WTC11 (cell line): ENCODE measurements around the gene SPACA7. TPM values are rescaled to one million over a fixed set of nuclear protein-coding genes. Genes with fewer than 3 reads are reported as not detected.

ENCODE experiments used
- ATAC-seq: fragments of 200-7000 bp; cut with Tn5 transposase; 2 replicates; pipeline ENCODE4 v1.10.0; 2021; ENCODE audit warnings: mild to moderate bottlenecking, moderate library complexity
- CTCF ChIA-PET: fragments of 300-600 bp; sonication (Branson Sonifier 250); formaldehyde crosslinking; loops from one replicate; lab custom pipeline; 2021; ENCODE audit warnings: antibody characterized with exemption; lab: Charles Lee
- POLR2A ChIA-PET: fragments of 350-600 bp; sonication (Branson Sonifier 250); formaldehyde crosslinking; loops from one replicate; lab custom pipeline; 2021; ENCODE audit warnings: antibody characterized with exemption; lab: Charles Lee
- DNase-seq: peaks from one replicate; pipeline ENCODE4 v3.0.0; 2021; ENCODE audit warnings: low spot score
- H3K27ac Mint-ChIP-seq: 2 replicates; pipeline ENCODE4 v1.8.0; 2021; ENCODE audit warnings: mixed read lengths
- H3K27me3 Mint-ChIP-seq: 2 replicates; pipeline ENCODE4 v1.8.0; 2021; ENCODE audit warnings: low read depth, mild to moderate bottlenecking, moderate library complexity, mixed read lengths
- H3K36me3 Mint-ChIP-seq: 2 replicates; pipeline ENCODE4 v1.8.0; 2021; ENCODE audit warnings: mixed read lengths
- H3K4me1 Mint-ChIP-seq: 2 replicates; pipeline ENCODE4 v1.8.0; 2022; ENCODE audit warnings: mixed read lengths
- H3K4me3 Mint-ChIP-seq: 2 replicates; pipeline ENCODE4 v1.8.0; 2021; ENCODE audit warnings: mild to moderate bottlenecking, moderate library complexity, mixed read lengths
- H3K9me3 Mint-ChIP-seq: 2 replicates; pipeline ENCODE4 v1.8.0; 2021; ENCODE audit warnings: mixed read lengths
- ELF4 ChIP-seq: sonication (generic); formaldehyde crosslinking; IDR thresholded peaks from 2 replicates; pipeline ENCODE4 v1.8.1; 2022; ENCODE audit warnings: low read depth, mild to moderate bottlenecking, moderate library complexity, missing genetic modification reagents
- GTF2I ChIP-seq: fragments of 250-450 bp; sonication (Bioruptor Pico); conservative IDR thresholded peaks from 2 replicates; pipeline ENCODE4 v1.4.0; 2021; ENCODE audit warnings: mild to moderate bottlenecking
- MYBL2 ChIP-seq: sonication (generic); formaldehyde crosslinking; IDR thresholded peaks from 2 replicates; pipeline ENCODE4 v1.8.1; 2023; ENCODE audit warnings: mild to moderate bottlenecking, moderate library complexity, missing genetic modification reagents
- NFYB ChIP-seq: sonication (generic); formaldehyde crosslinking; conservative IDR thresholded peaks from 2 replicates; pipeline ENCODE4 v1.8.0; 2022; ENCODE audit warnings: low read depth, missing genetic modification reagents
- ZBTB21 ChIP-seq: sonication (generic); formaldehyde crosslinking; IDR thresholded peaks from 2 replicates; pipeline ENCODE4 v1.8.1; 2023; ENCODE audit warnings: mild to moderate bottlenecking, missing genetic modification reagents, borderline replicate concordance
- ZNF416 ChIP-seq: fragments of 250-450 bp; sonication (Bioruptor Pico); IDR thresholded peaks from 2 replicates; pipeline ENCODE4 v1.9.0; 2021; ENCODE audit warnings: mild to moderate bottlenecking, inconsistent platforms
- total RNA-seq: library from RNA; stranded (reverse); gene quantifications from 3 replicates; pipeline ENCODE4 v1.2.3, GENCODE V29; 2021
- TF ChIP-seq, protein P1 (sequence below): sonication (generic); formaldehyde crosslinking; IDR thresholded peaks from 2 replicates; pipeline ENCODE4 v1.8.0; 2022; ENCODE audit warnings: mild to moderate bottlenecking, missing genetic modification reagents
- TF ChIP-seq, protein P2 (sequence below): sonication (generic); formaldehyde crosslinking; IDR thresholded peaks from 2 replicates; pipeline ENCODE4 v1.8.1; 2023; ENCODE audit warnings: mild to moderate bottlenecking, missing genetic modification reagents, moderate library complexity
- TF ChIP-seq, protein P3 (sequence below): fragments of 250-450 bp; sonication (Bioruptor Pico); IDR thresholded peaks from 2 replicates; pipeline ENCODE4 v1.9.0; 2021; ENCODE audit warnings: mild to moderate bottlenecking, borderline replicate concordance
- TF ChIP-seq, protein P4 (sequence below): sonication (generic); formaldehyde crosslinking; IDR thresholded peaks from 2 replicates; pipeline ENCODE4 v1.8.1; 2022; ENCODE audit warnings: missing genetic modification reagents, borderline replicate concordance
- TF ChIP-seq, protein P5 (sequence below): sonication (generic); formaldehyde crosslinking; IDR thresholded peaks from 2 replicates; pipeline ENCODE4 v1.8.1; 2023; ENCODE audit warnings: mild to moderate bottlenecking, missing genetic modification reagents, borderline replicate concordance

Gene SPACA7
- total RNA-seq, 1 experiment from 2014 or later, result not detected

DNA sequence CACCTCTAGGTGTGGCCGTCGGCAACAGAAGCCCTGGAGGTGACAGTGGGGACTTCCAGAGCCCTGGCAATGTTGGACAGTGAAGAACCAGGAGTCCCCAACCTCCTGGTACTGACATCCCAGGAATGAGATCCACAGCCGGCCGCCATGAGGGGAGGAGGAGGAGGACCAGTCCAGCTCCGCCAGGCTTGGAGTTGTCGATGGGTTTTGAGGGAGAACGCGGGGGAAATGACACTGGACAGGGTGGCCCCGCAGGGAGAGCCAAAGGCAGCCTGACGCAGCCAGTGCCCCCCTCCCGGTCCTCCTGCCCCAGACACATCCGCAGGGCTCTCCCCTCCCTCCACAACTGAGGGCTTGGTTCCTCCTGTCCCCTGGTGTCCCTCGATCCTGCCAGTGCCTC is 57.9 kb downstream of the SPACA7 start:
- ATAC-seq (no peak), DNase-seq (no peak)
- CTCF ChIA-PET, result no interaction called here
- no peak overlapping the region for H3K4me3 Mint-ChIP-seq
- H3K27me3 Mint-ChIP-seq, result peaks cover 13% of the 10 kb centered on the region
- H3K36me3 Mint-ChIP-seq, result peaks cover 22% of the 10 kb centered on the region
- no peak overlapping the region for H3K27ac Mint-ChIP-seq
- no peak for TF ChIP-seq MYBL2 (CRISPR knock-in tag)
- TF ChIP-seq, protein P1, sequence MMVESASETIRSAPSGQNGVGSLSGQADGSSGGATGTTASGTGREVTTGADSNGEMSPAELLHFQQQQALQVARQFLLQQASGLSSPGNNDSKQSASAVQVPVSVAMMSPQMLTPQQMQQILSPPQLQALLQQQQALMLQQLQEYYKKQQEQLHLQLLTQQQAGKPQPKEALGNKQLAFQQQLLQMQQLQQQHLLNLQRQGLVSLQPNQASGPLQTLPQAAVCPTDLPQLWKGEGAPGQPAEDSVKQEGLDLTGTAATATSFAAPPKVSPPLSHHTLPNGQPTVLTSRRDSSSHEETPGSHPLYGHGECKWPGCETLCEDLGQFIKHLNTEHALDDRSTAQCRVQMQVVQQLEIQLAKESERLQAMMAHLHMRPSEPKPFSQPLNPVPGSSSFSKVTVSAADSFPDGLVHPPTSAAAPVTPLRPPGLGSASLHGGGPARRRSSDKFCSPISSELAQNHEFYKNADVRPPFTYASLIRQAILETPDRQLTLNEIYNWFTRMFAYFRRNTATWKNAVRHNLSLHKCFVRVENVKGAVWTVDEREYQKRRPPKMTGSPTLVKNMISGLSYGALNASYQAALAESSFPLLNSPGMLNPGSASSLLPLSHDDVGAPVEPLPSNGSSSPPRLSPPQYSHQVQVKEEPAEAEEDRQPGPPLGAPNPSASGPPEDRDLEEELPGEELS (CRISPR knock-in tag), result no peak
- H3K9me3 Mint-ChIP-seq, result peaks cover 49% of the 10 kb centered on the region
- H3K4me1 Mint-ChIP-seq, result no peaks in the 10 kb centered on the region
- POLR2A ChIA-PET, result no interaction called here

DNA sequence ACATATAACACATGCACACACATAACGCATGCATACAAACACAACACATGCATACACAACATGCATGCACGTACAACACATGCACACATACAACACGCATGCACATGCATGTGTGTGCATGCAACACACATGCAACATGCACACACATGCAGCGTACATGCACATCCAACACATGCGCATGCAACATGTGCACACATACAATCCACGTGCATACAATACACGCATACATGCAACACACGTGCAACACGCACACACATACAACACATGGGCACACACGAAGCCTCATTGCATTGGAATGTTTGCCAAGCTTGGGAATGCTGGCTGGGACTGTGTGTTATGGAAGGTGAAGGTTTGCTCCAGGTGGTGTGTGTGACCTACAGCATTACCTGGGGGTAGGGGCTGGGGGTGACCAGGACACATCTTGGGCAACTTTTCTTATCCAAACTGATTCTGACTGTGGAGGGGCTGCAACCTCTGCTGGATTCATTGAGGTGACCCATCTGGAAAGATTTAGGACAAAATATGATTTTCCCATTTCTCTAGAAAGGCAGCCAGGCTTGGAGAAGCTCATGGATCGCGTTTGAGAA is 58.9 kb downstream of the SPACA7 start:
- CTCF ChIA-PET, result no interaction called here
- DNase-seq, result no peak

DNA sequence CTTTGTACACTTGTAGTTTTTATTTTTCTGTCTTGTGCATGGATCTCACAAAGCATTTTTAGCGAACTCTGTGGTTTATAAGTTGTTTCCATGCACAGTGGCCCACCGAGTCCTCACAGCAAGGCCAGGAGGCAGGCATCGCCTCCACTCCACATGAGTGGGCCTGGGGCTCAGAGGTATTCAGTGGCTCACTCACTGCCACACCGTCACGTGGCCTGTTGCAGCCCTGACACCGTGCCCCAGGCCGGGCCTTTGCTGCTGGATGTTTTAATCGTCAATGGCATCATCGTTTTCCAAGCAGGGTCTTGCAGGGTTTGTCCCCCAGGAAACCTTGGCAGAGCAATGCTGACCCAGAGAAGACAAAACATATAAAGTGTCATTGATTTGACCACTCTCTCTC is 59.8 kb downstream of the SPACA7 start:
- H3K27ac Mint-ChIP-seq, result no peak overlapping the region
- ChIA-PET CTCF (no interaction called here), POLR2A (no interaction called here)
- H3K36me3 Mint-ChIP-seq, result peaks cover 9% of the 10 kb centered on the region
- H3K4me3 Mint-ChIP-seq, result no peak overlapping the region
- H3K27me3 Mint-ChIP-seq, result peaks cover 16% of the 10 kb centered on the region
- H3K9me3 Mint-ChIP-seq, result peaks cover 40% of the 10 kb centered on the region
- no peak for ATAC-seq
- DNase-seq, result no peak
- no peaks in the 10 kb centered on the region for H3K4me1 Mint-ChIP-seq
- no peak for TF ChIP-seq NFYB
- TF ChIP-seq, protein P2, sequence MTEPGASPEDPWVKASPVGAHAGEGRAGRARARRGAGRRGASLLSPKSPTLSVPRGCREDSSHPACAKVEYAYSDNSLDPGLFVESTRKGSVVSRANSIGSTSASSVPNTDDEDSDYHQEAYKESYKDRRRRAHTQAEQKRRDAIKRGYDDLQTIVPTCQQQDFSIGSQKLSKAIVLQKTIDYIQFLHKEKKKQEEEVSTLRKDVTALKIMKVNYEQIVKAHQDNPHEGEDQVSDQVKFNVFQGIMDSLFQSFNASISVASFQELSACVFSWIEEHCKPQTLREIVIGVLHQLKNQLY (CRISPR knock-in tag), result no peak
- no peak for TF ChIP-seq ELF4 (CRISPR knock-in tag)
- TF ChIP-seq, protein P3, sequence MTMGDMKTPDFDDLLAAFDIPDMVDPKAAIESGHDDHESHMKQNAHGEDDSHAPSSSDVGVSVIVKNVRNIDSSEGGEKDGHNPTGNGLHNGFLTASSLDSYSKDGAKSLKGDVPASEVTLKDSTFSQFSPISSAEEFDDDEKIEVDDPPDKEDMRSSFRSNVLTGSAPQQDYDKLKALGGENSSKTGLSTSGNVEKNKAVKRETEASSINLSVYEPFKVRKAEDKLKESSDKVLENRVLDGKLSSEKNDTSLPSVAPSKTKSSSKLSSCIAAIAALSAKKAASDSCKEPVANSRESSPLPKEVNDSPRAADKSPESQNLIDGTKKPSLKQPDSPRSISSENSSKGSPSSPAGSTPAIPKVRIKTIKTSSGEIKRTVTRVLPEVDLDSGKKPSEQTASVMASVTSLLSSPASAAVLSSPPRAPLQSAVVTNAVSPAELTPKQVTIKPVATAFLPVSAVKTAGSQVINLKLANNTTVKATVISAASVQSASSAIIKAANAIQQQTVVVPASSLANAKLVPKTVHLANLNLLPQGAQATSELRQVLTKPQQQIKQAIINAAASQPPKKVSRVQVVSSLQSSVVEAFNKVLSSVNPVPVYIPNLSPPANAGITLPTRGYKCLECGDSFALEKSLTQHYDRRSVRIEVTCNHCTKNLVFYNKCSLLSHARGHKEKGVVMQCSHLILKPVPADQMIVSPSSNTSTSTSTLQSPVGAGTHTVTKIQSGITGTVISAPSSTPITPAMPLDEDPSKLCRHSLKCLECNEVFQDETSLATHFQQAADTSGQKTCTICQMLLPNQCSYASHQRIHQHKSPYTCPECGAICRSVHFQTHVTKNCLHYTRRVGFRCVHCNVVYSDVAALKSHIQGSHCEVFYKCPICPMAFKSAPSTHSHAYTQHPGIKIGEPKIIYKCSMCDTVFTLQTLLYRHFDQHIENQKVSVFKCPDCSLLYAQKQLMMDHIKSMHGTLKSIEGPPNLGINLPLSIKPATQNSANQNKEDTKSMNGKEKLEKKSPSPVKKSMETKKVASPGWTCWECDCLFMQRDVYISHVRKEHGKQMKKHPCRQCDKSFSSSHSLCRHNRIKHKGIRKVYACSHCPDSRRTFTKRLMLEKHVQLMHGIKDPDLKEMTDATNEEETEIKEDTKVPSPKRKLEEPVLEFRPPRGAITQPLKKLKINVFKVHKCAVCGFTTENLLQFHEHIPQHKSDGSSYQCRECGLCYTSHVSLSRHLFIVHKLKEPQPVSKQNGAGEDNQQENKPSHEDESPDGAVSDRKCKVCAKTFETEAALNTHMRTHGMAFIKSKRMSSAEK (CRISPR knock-in tag), result no peak
- TF ChIP-seq, protein P4, sequence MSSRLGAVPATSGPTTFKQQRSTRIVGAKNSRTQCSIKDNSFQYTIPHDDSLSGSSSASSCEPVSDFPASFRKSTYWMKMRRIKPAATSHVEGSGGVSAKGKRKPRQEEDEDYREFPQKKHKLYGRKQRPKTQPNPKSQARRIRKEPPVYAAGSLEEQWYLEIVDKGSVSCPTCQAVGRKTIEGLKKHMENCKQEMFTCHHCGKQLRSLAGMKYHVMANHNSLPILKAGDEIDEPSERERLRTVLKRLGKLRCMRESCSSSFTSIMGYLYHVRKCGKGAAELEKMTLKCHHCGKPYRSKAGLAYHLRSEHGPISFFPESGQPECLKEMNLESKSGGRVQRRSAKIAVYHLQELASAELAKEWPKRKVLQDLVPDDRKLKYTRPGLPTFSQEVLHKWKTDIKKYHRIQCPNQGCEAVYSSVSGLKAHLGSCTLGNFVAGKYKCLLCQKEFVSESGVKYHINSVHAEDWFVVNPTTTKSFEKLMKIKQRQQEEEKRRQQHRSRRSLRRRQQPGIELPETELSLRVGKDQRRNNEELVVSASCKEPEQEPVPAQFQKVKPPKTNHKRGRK, result no peak
- TF ChIP-seq, protein P5, sequence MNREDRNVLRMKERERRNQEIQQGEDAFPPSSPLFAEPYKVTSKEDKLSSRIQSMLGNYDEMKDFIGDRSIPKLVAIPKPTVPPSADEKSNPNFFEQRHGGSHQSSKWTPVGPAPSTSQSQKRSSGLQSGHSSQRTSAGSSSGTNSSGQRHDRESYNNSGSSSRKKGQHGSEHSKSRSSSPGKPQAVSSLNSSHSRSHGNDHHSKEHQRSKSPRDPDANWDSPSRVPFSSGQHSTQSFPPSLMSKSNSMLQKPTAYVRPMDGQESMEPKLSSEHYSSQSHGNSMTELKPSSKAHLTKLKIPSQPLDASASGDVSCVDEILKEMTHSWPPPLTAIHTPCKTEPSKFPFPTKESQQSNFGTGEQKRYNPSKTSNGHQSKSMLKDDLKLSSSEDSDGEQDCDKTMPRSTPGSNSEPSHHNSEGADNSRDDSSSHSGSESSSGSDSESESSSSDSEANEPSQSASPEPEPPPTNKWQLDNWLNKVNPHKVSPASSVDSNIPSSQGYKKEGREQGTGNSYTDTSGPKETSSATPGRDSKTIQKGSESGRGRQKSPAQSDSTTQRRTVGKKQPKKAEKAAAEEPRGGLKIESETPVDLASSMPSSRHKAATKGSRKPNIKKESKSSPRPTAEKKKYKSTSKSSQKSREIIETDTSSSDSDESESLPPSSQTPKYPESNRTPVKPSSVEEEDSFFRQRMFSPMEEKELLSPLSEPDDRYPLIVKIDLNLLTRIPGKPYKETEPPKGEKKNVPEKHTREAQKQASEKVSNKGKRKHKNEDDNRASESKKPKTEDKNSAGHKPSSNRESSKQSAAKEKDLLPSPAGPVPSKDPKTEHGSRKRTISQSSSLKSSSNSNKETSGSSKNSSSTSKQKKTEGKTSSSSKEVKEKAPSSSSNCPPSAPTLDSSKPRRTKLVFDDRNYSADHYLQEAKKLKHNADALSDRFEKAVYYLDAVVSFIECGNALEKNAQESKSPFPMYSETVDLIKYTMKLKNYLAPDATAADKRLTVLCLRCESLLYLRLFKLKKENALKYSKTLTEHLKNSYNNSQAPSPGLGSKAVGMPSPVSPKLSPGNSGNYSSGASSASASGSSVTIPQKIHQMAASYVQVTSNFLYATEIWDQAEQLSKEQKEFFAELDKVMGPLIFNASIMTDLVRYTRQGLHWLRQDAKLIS, result no peak
- TF ChIP-seq ZBTB21 (CRISPR knock-in tag), result no peak
- TF ChIP-seq ZNF416 (CRISPR knock-in tag), result no peak

More for the DNA sequence above, 58.9 kb downstream of the SPACA7 start:
- Mint-ChIP-seq H3K4me1 (no peaks in the 10 kb centered on the region), H3K4me3 (no peak overlapping the region), H3K9me3 (peaks cover 48% of the 10 kb centered on the region), H3K36me3 (peaks cover 12% of the 10 kb centered on the region), H3K27ac (no peak overlapping the region), H3K27me3 (peaks cover 16% of the 10 kb centered on the region)
- TF ChIP-seq, protein P2 (CRISPR knock-in tag), result no peak
- no peak for TF ChIP-seq GTF2I (CRISPR knock-in tag)
- no peak for ATAC-seq
- POLR2A ChIA-PET, result no interaction called here
